ENCODE measurements around the gene GATAD2B.

DNA sequence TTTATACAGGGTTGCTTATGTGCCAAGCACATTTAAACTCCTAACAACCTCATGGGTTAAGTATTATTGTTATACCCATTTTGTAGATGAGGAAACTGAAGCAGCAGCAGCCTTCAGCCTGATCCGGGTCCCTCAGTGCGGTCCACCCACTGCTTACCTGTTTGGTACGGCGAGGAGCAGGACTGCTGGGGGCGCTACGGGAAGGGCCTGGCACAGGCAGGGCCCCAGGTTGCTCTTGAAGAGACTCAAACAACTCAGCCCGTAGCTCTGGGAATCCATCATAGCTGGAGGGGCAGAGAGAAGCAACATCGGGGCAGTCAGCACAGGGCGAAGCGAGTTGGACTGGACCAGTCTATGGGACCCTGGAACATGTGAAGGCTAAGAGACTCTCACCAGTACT, 14.6 kb upstream of the GATAD2B start:
- TF ChIP-seq, protein P1, sequence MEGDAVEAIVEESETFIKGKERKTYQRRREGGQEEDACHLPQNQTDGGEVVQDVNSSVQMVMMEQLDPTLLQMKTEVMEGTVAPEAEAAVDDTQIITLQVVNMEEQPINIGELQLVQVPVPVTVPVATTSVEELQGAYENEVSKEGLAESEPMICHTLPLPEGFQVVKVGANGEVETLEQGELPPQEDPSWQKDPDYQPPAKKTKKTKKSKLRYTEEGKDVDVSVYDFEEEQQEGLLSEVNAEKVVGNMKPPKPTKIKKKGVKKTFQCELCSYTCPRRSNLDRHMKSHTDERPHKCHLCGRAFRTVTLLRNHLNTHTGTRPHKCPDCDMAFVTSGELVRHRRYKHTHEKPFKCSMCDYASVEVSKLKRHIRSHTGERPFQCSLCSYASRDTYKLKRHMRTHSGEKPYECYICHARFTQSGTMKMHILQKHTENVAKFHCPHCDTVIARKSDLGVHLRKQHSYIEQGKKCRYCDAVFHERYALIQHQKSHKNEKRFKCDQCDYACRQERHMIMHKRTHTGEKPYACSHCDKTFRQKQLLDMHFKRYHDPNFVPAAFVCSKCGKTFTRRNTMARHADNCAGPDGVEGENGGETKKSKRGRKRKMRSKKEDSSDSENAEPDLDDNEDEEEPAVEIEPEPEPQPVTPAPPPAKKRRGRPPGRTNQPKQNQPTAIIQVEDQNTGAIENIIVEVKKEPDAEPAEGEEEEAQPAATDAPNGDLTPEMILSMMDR (IDR thresholded peaks at IDR 0.05) = no peak
- TF ChIP-seq EP300 (IDR thresholded peaks at IDR 0.05) (no peak), POLR2AphosphoS5 (IDR thresholded peaks at IDR 0.05) (no peak)
